ENCODE results near the gene GPR155. TPM values are rescaled to one million over a fixed set of nuclear protein-coding genes. Genes with fewer than 3 reads are reported as not detected.

GPR155 gene
- total RNA-seq, 1 experiment from 2014 or later, result 0.79 TPM

DNA sequence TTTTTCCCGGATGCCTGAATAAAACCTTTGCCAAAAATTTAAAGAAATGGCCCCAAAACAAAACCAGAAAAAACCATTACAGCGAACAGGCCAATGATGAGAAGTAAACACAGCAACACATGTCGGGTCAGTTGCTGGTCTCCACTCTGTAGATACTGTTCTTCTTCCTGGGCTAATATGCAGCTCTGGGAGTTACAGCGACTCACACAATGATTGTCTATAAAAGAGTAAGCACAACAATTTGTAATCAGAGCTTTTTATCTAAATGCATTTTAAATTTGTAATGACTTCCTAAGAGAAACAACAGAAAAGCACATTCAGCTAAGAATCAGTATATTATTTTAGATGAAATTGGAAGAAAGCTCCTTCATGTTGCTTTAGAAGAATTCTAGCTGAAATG is 40.3 kb downstream of the GPR155 start:
- CTCF ChIA-PET, result interaction anchor here (0.6 to 1.1 kb wide), 5 partner anchors 16 to 101 kb away, joined by 3 to 6 read pairs (median 4); no protein-coding TSS in a partner anchor
- no peak for TF ChIP-seq EZH2 (IDR thresholded peaks at IDR 0.05; ENCODE audit: low read depth)
- TF ChIP-seq, protein P1, sequence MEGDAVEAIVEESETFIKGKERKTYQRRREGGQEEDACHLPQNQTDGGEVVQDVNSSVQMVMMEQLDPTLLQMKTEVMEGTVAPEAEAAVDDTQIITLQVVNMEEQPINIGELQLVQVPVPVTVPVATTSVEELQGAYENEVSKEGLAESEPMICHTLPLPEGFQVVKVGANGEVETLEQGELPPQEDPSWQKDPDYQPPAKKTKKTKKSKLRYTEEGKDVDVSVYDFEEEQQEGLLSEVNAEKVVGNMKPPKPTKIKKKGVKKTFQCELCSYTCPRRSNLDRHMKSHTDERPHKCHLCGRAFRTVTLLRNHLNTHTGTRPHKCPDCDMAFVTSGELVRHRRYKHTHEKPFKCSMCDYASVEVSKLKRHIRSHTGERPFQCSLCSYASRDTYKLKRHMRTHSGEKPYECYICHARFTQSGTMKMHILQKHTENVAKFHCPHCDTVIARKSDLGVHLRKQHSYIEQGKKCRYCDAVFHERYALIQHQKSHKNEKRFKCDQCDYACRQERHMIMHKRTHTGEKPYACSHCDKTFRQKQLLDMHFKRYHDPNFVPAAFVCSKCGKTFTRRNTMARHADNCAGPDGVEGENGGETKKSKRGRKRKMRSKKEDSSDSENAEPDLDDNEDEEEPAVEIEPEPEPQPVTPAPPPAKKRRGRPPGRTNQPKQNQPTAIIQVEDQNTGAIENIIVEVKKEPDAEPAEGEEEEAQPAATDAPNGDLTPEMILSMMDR (conservative IDR thresholded peaks at IDR 0.05), result no peak

GRCh38 chr2:174445248-174445647 is 41.6 kb downstream of the GPR155 start:
- Histone ChIP-seq H3K36me3 (ENCODE audit: low read depth) (no peaks in the 10 kb centered on the region), H3K4me2 (no peak overlapping the region), H3K4me3 (no peak overlapping the region), H3K27me3 (ENCODE audit: insufficient read depth, low read depth) (no peaks in the 10 kb centered on the region), H3K9me3 (ENCODE audit: insufficient read depth, low read depth) (no peaks in the 10 kb centered on the region), H3K4me1 (replicated peaks; ENCODE audit: insufficient read depth) (peaks cover 19% of the 10 kb centered on the region), H3F3A (ENCODE audit: insufficient read depth, low read depth) (peaks cover 7% of the 10 kb centered on the region; the same call in 1 of the 2 replicates), H3K79me2 (ENCODE audit: low read depth) (no peaks in the 10 kb centered on the region), H3K9me2 (ENCODE audit: insufficient read depth) (no peaks in the 10 kb centered on the region), H2AFZ (no peak overlapping the region), H4K20me1 (ENCODE audit: insufficient read depth) (no peaks in the 10 kb centered on the region), H3K27ac (no peak overlapping the region)
- TF ChIP-seq, protein P1 (conservative IDR thresholded peaks at IDR 0.05), result no peak
- TF ChIP-seq EZH2 (IDR thresholded peaks at IDR 0.05; ENCODE audit: low read depth), result no peak
- ChIA-PET POLR2A (ENCODE audit: unreplicated experiment) (no interaction called here), CTCF (no interaction called here)
- intact Hi-C loops (cut with micrococcal nuclease; ENCODE audit: unreplicated experiment), result no loop called here
- BruUV-seq (replicated peaks), result no TSS peak
- DNase-seq, result no peak

More for the DNA sequence above, 40.3 kb downstream of the GPR155 start:
- intact Hi-C loops (cut with micrococcal nuclease; ENCODE audit: unreplicated experiment), result no loop called here
- Histone ChIP-seq H3K9me3 (ENCODE audit: insufficient read depth, low read depth) (no peaks in the 10 kb centered on the region), H3K27ac (no peak overlapping the region), H3K4me3 (no peak overlapping the region), H3K9me2 (ENCODE audit: insufficient read depth) (no peaks in the 10 kb centered on the region), H3F3A (ENCODE audit: insufficient read depth, low read depth) (peaks cover 7% of the 10 kb centered on the region; the same call in 1 of the 2 replicates), H3K4me1 (replicated peaks; ENCODE audit: insufficient read depth) (peaks cover 19% of the 10 kb centered on the region), H3K4me2 (no peak overlapping the region), H2AFZ (no peak overlapping the region), H3K79me2 (ENCODE audit: low read depth) (no peaks in the 10 kb centered on the region), H4K20me1 (ENCODE audit: insufficient read depth) (no peaks in the 10 kb centered on the region), H3K36me3 (ENCODE audit: low read depth) (no peaks in the 10 kb centered on the region), H3K27me3 (ENCODE audit: insufficient read depth, low read depth) (no peaks in the 10 kb centered on the region)
- DNase-seq, result no peak
- no TSS peak for BruUV-seq (replicated peaks)
- POLR2A ChIA-PET (ENCODE audit: unreplicated experiment), result no interaction called here

DNA sequence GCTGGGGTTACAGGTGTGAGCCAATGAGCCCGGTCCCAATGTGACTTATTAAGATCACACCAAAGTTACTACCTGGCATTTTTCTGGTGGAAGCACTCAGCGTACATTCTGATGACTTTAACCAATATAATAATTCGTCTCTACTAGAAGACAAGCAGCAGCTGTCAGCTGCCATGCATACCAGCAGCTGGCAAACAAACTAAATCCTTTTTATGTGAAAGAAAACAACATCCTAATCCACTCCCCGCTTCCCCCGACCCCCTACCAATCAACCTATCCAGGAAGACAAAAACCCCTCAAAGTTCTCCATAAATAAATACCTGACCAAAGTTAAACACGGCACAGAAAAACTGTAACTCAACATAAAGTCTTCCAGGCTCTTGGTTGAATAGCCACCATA is 42.1 kb downstream of the GPR155 start:
- Histone ChIP-seq H3K79me2 (ENCODE audit: low read depth) (no peaks in the 10 kb centered on the region), H3K9me2 (ENCODE audit: insufficient read depth) (no peaks in the 10 kb centered on the region), H3K36me3 (ENCODE audit: low read depth) (no peaks in the 10 kb centered on the region), H3K4me3 (no peak overlapping the region), H3K27ac (no peak overlapping the region), H3K9me3 (ENCODE audit: insufficient read depth, low read depth) (no peaks in the 10 kb centered on the region), H3F3A (ENCODE audit: insufficient read depth, low read depth) (peaks cover 7% of the 10 kb centered on the region; the same call in 1 of the 2 replicates), H3K4me1 (replicated peaks; ENCODE audit: insufficient read depth) (peaks cover 19% of the 10 kb centered on the region), H4K20me1 (ENCODE audit: insufficient read depth) (no peaks in the 10 kb centered on the region), H2AFZ (no peak overlapping the region), H3K4me2 (no peak overlapping the region), H3K27me3 (ENCODE audit: insufficient read depth, low read depth) (no peaks in the 10 kb centered on the region)
- BruUV-seq (replicated peaks), result no TSS peak
- POLR2A ChIA-PET (ENCODE audit: unreplicated experiment), result no interaction called here
- CTCF ChIA-PET, result no interaction called here
- intact Hi-C loops (cut with micrococcal nuclease; ENCODE audit: unreplicated experiment), result loop anchor here (5.0 kb wide), 1 partner anchor 47 kb away; the partner anchor contains the start of gene SCRN3
- TF ChIP-seq EZH2 (IDR thresholded peaks at IDR 0.05; ENCODE audit: low read depth), result no peak
- TF ChIP-seq, protein P1 (conservative IDR thresholded peaks at IDR 0.05), result no peak
- no peak for DNase-seq

All from PC-9 (cell line).